ENCODE data around the gene TRIM21.
"Not testable (repeated sequence)": the region's sequence is repeated elsewhere in the genome, so short reads cannot be mapped to it uniquely, and the experiment has no call there.

TRIM21 gene

GRCh38 chr11:4393209-4393857, at the start of gene TRIM21:
Gene TRIM21 (minus strand): TSS chr11:4393702. CDS start chr11:4390409, 3,293 bp downstream.
- peak; percentile 89 to 95 for DNase-seq

- DNase-seq = peak; percentile 77 to 81
Observed at GRCh38 chr11:4441515-4441914, 48.0 kb upstream of the TRIM21 start.

- peak; percentile 21 to 25 for DNase-seq
Observed at GRCh38 chr11:4436411-4436810, 42.9 kb upstream of the TRIM21 start.

- DNase-seq = peak; percentile 55 to 73
Observed at GRCh38 chr11:4433856-4434255, 40.4 kb upstream of the TRIM21 start.

GRCh38 chr11:4430051-4430450, 36.5 kb upstream of the TRIM21 start:
- DNase-seq = no peak

- DNase-seq = no peak
Observed at GRCh38 chr11:4418403-4418802, 24.9 kb upstream of the TRIM21 start.

GRCh38 chr11:4416816-4417215, 23.3 kb upstream of the TRIM21 start:
- DNase-seq = no peak

GRCh38 chr11:4416306-4416705, 22.8 kb upstream of the TRIM21 start:
- no peak for DNase-seq

- not testable (repeated sequence) for DNase-seq
Observed at GRCh38 chr11:4406206-4406605, 12.7 kb upstream of the TRIM21 start.

- no peak for DNase-seq
Observed at GRCh38 chr11:4393858-4394223, 339 bp upstream of the TRIM21 start.

- no peak for DNase-seq
Observed at GRCh38 chr11:4388221-4388620, 5.3 kb downstream of the TRIM21 start.

- no peak for DNase-seq
Observed at GRCh38 chr11:4385978-4386740, 7.3 kb downstream of the TRIM21 start.

- no peak for DNase-seq
Observed at GRCh38 chr11:4381901-4382300, 11.6 kb downstream of the TRIM21 start.

GRCh38 chr11:4375431-4376140, 17.9 kb downstream of the TRIM21 start:
- no peak for DNase-seq

- DNase-seq = no peak
Observed at GRCh38 chr11:4370166-4370565, 23.3 kb downstream of the TRIM21 start.

GRCh38 chr11:4368286-4368685, 25.2 kb downstream of the TRIM21 start, which contains the start of gene OR52B4:
Gene OR52B4 (minus strand): TSS chr11:4368386. CDS start chr11:4368295, 91 bp downstream.
- no peak for DNase-seq

GRCh38 chr11:4348142-4348541, 45.4 kb downstream of the TRIM21 start:
- DNase-seq = not testable (repeated sequence)

- DNase-seq = not testable (repeated sequence)
Observed at GRCh38 chr11:4345366-4345765, 48.1 kb downstream of the TRIM21 start.

Measured in inflammatory macrophage treated with lipopolysaccharide for 1 hour (primary cell).